Naive thymus-derived CD8-positive, alpha-beta T cell (primary cell): Measurements from ENCODE around the gene FGFBP3. TPM values are rescaled to one million over a fixed set of nuclear protein-coding genes. Genes with fewer than 3 reads are reported as not detected.
"Not testable (repeated sequence)": the region's sequence is repeated elsewhere in the genome, so short reads cannot be mapped to it uniquely, and the experiment has no call there.

Experiments used
- ATAC-seq, 2 donors: fragments of 150-1000 bp; cut with Tn5 transposase in 1 of 2; sonication (Bioruptor Pico), chemical (Tn5 transposase) in 1 of 2; 1 replicate in 1 of 2; 2 replicates in 1 of 2; pipeline ENCODE4 v1.10.0; 2021; ENCODE audit warnings: mild to moderate bottlenecking in 2 of 2, moderate library complexity in 2 of 2
- POLR2A ChIA-PET: fragments of 350-600 bp; sonication (Branson Sonifier 250); formaldehyde crosslinking; loops from one replicate; lab custom pipeline; 2021; ENCODE audit warnings: antibody characterized with exemption; lab: Charles Lee
- DNase-seq, 10 donors: peaks; one replicate each; pipeline versions ENCODE4 v3.0.0 to v3.0.0-alpha.2; 2020 to 2022
- H3K27ac Mint-ChIP-seq, 10 donors: one replicate each; pipeline ENCODE4 v1.8.0; 2020 to 2022; ENCODE audit warnings: mild to moderate bottlenecking in 10 of 10, mixed read lengths in 10 of 10, moderate library complexity in 4 of 10, inconsistent platforms in 1 of 10
- H3K27me3 Mint-ChIP-seq, 5 donors: one replicate each; pipeline ENCODE4 v1.8.0; 2021 to 2022; ENCODE audit warnings: mixed read lengths in 5 of 5
- H3K36me3 Mint-ChIP-seq, 3 donors: one replicate each; pipeline ENCODE4 v1.8.0; 2020 to 2022; ENCODE audit warnings: mixed read lengths in 3 of 3, mild to moderate bottlenecking in 2 of 3, inconsistent platforms in 1 of 3
- H3K4me1 Mint-ChIP-seq, 4 donors: one replicate each; pipeline ENCODE4 v1.8.0; 2021 to 2022; ENCODE audit warnings: mixed read lengths in 4 of 4
- H3K4me3 Mint-ChIP-seq, 10 donors: one replicate each; pipeline ENCODE4 v1.8.0; 2020 to 2022; ENCODE audit warnings: mild to moderate bottlenecking in 10 of 10, mixed read lengths in 10 of 10, moderate library complexity in 6 of 10, inconsistent platforms in 1 of 10
- H3K9me3 Mint-ChIP-seq, 9 donors: one replicate each; pipeline ENCODE4 v1.8.0; 2020 to 2022; ENCODE audit warnings: mixed read lengths in 9 of 9, mild to moderate bottlenecking in 3 of 9, inconsistent platforms in 1 of 9, moderate library complexity in 1 of 9
- polyA plus RNA-seq, 3 donors: library from polyadenylated mRNA; unstranded; fragments of 300-500 nt; fragmentation: Illumina TruSeq; gene quantifications; one replicate each; pipeline ENCODE4 v1.2.3, GENCODE V29; 2021
- total RNA-seq, 8 experiments: library from RNA in 2 of 8; stranded (reverse) in 2 of 8; gene quantifications; one replicate each; pipeline ENCODE4 v1.2.3 and lab custom pipeline; 2021 to 2026

Gene FGFBP3
- total and polyA plus RNA-seq, 5 experiments from 2014 or later = 2.5 to 10.2 (median 4.0) TPM

DNA sequence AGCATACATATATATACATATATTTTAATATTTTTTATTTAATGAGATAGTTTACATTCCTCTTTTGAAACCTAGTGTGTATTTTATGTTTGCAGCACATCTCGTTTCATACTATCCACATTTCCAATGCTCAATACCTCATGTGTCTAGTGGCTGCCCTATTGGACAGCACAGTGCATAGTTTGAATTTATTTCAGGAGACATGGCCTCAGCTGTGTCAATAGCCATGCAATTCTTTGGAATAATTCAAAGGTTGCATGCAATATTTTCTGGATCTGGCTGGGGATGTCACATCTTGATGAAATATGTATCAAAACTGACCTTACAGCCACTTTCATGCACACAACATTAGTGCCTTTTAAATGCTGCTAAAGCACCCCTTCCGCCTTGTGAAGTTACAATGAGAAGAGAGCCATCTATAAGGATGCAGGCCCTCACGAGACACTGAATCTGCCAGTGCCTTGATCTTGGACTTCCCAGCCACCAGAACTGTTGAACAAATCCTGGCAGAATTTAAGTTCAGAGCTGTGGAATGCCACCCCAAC is 13.0 kb downstream of the FGFBP3 start:
- no peak overlapping the region for H3K27ac Mint-ChIP-seq

DNA sequence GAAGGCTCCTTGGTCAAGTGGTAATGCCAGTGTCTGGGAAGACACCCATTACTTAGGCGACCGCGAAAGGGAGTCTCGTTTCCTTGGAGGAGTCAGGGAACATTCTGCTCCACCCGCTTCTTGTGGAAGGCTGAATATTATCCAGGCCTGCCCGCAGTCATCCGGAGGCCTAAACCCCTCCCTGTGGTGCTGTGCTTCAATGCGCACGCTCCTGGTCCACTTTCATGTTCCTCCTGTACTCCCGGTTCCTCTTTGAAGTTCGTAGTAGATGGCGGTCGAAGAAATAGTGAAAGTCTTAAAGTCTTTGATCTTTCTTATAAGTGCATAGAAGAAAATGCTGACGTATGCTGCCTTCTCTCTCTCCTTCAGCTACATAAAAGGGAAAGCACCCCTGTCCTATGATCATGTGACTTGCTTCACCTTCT is 15.0 kb downstream of the FGFBP3 start:
- ATAC-seq, H3K4me3 Mint-ChIP-seq, POLR2A ChIA-PET, DNase-seq, H3K9me3 Mint-ChIP-seq, H3K4me1 Mint-ChIP-seq, H3K36me3 Mint-ChIP-seq, H3K27ac Mint-ChIP-seq: not testable (repeated sequence)
- H3K27me3 Mint-ChIP-seq = peaks cover 11 to 21% (median 16%) of the 10 kb centered on the region in 5 donors

More for the DNA sequence above, 13.0 kb downstream of the FGFBP3 start:
- POLR2A ChIA-PET = no interaction called here
- Mint-ChIP-seq H3K4me3 (no peak overlapping the region), H3K9me3 (no peaks in the 10 kb centered on the region), H3K4me1 (peaks cover 0 to 4% (median 2%) of the 10 kb centered on the region in 4 donors), H3K36me3 (no peaks in the 10 kb centered on the region), H3K27me3 (peaks cover 7 to 19% (median 9%) of the 10 kb centered on the region in 5 donors)
- no peak for DNase-seq
- ATAC-seq = no peak

DNA sequence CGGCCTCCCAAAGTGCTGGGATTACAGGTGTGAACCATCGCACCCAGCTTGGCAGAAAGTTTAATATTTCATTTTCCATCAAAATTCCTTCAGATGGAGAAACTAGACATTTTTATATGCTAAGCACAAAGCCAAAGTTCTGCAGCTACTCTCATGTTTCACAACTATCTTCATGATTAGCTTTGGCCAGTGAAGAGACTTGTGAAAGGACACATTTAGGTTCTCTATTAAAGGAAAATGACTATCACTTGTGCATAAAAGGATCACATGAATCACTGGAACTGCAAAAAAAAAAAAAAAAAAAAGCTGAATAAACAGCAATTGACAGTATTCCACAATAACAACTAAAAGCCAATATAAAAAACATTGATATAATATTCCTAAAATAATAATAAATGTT is 16.2 kb downstream of the FGFBP3 start:
- Mint-ChIP-seq H3K9me3 (no peaks in the 10 kb centered on the region), H3K4me3 (no peak overlapping the region), H3K27ac (no peak overlapping the region), H3K27me3 (peaks cover 12 to 21% (median 16%) of the 10 kb centered on the region in 5 donors), H3K4me1 (peaks cover under 1 to 1% (median under 1%) of the 10 kb centered on the region in 4 donors), H3K36me3 (no peaks in the 10 kb centered on the region)
- ATAC-seq = no peak
- DNase-seq = no peak
- POLR2A ChIA-PET = interaction anchor here (1.4 kb wide), 1 partner anchor 16 kb away, joined by 3 read pairs; no protein-coding TSS in a partner anchor

DNA sequence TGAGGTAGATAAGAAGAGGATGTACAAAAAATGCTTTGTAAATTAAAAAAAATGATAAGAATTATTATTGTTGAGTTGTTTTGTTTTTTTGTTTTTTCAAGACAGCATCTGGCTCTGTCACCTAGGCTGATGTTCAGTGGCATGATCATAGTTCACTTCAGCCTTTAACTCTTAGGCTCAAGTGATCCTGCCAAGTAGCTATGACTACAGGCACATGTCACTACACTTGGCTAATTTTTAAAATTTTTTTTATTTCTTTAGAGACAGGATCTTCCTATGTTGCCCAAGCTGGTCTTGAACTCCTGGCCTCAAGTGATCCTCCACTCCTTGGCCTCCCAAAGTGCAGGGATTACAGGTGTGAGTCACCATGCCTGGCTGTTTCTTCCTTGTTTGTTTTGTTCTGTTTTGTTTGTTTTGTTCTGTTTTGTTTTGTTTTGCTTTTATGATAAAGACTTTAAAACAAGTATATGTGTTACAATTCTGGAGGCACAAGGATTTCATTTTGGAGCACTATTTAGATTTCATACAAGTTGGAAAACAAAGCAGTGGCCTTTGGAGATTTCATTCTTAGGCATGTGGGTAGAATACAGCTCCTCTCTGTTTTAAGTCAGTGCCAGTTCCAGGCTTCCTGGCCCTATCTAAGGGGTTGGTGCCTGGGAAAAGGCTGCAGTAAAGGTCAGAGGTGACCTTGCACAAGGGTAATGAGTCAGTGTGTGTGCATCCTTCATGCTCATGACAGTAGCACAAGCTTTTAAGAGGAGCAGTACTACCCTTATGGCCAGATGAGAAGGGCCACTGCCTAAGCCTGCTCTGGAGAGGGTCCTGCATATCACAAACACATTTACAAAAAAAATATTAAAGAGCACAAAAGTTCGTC is 17.9 kb downstream of the FGFBP3 start:
- no peak for DNase-seq
- no peaks in the 10 kb centered on the region for H3K9me3 Mint-ChIP-seq
- H3K27ac Mint-ChIP-seq = peak overlapping the region in 1 of 10 donors; percentile 59
- H3K4me1 Mint-ChIP-seq = peaks cover 5 to 12% (median 7%) of the 10 kb centered on the region in 4 donors
- ATAC-seq = no peak
- H3K36me3 Mint-ChIP-seq = no peaks in the 10 kb centered on the region
- POLR2A ChIA-PET = interaction anchor here (1.4 kb wide), 1 partner anchor 17 kb away, joined by 3 read pairs; no protein-coding TSS in a partner anchor
- H3K27me3 Mint-ChIP-seq = peaks cover 8 to 17% (median 10%) of the 10 kb centered on the region in 5 donors
- H3K4me3 Mint-ChIP-seq = no peak overlapping the region

DNA sequence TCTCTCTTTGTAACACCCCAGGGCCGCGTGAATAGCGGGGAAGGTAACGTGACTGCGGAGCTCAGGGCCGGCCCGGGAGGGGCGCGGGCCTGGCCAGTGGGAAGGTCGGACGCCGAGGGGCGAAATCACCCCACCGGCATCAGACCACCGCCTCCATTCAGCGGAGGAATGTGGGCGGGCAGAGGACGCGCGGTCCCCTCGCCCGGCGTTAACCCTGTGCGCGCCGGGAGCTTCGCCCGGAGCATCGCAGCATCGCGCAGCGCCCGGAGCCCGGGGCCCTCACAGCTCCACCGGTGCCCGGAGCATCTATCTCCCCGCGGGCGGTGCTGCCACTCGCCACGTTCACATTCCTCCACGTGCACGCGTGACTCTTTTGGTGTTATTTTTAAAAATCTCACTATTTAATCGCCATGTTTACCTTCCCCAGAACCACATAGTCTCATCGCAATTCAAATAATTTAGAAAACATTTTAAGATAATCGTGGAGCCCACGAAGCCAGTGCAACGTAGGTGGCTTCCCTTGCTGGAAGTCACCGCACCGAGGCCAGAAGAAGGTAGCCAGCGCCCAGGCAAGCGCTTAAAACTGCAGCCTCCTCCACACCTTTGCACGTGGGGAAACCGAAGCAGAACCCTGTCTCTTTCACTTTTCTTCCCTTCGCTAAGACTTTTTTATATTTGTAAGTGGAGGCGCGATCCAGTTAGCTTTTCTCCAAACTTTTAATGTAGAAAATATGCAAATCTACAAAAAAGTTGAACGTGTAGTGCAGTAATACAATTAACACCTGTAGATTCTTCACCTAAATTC is 21.8 kb downstream of the FGFBP3 start:
- Mint-ChIP-seq H3K4me3 (peak overlapping the region; percentile 87 to 96 (median 93)), H3K27me3 (peaks cover 0 to 11% (median 8%) of the 10 kb centered on the region in 5 donors), H3K27ac (peak overlapping the region in 9 of 10 donors; percentile 36 to 87 (median 75)), H3K9me3 (no peaks in the 10 kb centered on the region), H3K4me1 (peaks cover 5 to 12% (median 7%) of the 10 kb centered on the region in 4 donors), H3K36me3 (no peaks in the 10 kb centered on the region)
- DNase-seq = peak in 6 of 10 donors; percentile 13 to 28 (median 22)
- ATAC-seq = peak; percentile 76 to 82
- POLR2A ChIA-PET = interaction anchor here (0.6 to 1.6 kb wide), 3 partner anchors 21 to 508 kb away, joined by 3 to 13 read pairs (median 4); partner anchors contain the start of gene BTAF1

DNA sequence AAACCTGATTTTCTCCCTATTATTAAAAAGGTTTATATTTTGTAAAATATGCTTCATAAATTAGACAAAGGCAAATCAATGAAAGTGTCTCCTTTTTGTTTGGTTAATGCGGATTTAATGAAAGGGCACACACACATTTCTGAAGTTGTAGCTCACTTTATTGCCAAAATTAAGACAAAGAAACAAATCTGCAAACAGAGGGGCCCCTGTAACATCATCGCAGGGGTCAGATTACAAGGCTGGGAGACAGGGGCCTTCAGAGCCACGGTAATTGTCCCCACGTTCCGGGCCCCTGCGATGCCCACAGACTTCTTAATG is 22.4 kb downstream of the FGFBP3 start:
- peaks cover 5 to 12% (median 7%) of the 10 kb centered on the region in 4 donors for H3K4me1 Mint-ChIP-seq
- no peak for DNase-seq
- H3K36me3 Mint-ChIP-seq = no peaks in the 10 kb centered on the region
- POLR2A ChIA-PET = interaction anchor here (1.4 to 1.6 kb wide), 2 partner anchors 21 to 36 kb away, joined by 4 to 13 read pairs; partner anchors contain the start of gene BTAF1
- peaks cover 0 to 11% (median 8%) of the 10 kb centered on the region in 5 donors for H3K27me3 Mint-ChIP-seq
- H3K4me3 Mint-ChIP-seq = peak overlapping the region; percentile 79 to 96 (median 92)
- no peaks in the 10 kb centered on the region for H3K9me3 Mint-ChIP-seq
- peak overlapping the region in 1 of 10 donors; percentile 65 for H3K27ac Mint-ChIP-seq
- ATAC-seq = no peak

DNA sequence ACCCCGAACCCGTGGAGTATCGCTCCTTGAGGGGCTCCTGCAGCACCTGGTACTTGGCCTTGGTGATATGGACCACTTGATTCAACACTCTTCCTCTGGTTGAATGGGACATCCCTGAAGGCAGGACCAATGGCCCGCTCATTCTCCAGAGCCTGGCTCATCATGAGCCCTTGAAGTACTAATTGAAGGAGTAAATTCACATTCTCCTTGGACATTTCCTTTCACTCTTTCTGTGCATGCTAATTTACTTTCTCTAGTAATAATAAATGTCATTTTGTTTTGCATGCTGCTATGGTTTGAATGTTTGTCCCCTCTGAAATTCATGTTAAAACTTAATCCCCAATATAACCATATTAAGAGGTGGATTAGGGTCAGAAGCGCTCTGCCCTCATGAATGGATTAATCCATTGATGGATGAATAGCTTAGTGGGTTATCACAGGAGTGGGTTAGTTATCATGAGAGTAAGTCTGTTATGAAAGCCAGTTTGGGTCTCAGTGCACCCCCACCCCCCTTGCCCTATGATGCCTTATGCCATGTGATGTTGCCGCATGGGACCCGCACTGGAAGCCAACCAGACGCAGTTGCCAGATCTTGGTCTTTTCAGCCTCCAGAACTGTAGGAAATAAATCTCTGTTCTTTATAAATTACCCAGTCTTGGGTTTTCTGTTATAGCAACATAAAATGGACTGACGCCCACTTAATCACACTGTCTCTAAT is 23.8 kb downstream of the FGFBP3 start:
- H3K4me3 Mint-ChIP-seq = no peak overlapping the region
- ATAC-seq (no peak), DNase-seq (no peak)
- peaks cover 5 to 12% (median 7%) of the 10 kb centered on the region in 4 donors for H3K4me1 Mint-ChIP-seq
- POLR2A ChIA-PET = interaction anchor here (1.2 kb wide), 1 partner anchor 23 kb away, joined by 4 read pairs; no protein-coding TSS in a partner anchor
- H3K9me3 Mint-ChIP-seq = peaks cover 0 to 9% (median 3%) of the 10 kb centered on the region in 9 donors
- peaks cover 0 to 8% (median 6%) of the 10 kb centered on the region in 3 donors for H3K36me3 Mint-ChIP-seq
- H3K27me3 Mint-ChIP-seq = peaks cover 0 to 9% (median 2%) of the 10 kb centered on the region in 5 donors
- no peak overlapping the region for H3K27ac Mint-ChIP-seq

DNA sequence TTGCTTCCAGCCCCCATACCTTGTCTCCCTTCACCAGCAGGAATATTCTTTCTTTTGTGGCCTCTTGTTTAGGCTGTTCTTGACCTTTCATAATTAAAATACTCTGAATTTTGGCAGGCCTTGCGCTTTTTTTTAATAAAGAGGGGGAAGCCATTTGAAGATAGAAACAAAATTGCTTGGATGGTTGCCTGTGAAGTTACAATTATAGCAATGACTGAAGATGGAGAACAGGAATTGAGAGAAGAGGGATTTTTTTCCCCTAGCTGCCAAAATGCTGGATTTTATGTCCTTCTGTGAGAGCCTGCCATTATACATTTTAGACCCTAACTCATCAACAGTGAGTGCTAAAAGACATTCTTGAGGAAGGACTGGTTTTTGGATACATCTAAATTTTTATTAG is 24.8 kb downstream of the FGFBP3 start:
- Mint-ChIP-seq H3K36me3 (peaks cover 0 to 8% (median 6%) of the 10 kb centered on the region in 3 donors), H3K27me3 (peaks cover 0 to 9% (median 2%) of the 10 kb centered on the region in 5 donors), H3K27ac (no peak overlapping the region), H3K9me3 (peaks cover 0 to 9% (median 3%) of the 10 kb centered on the region in 9 donors), H3K4me1 (peaks cover 5 to 12% (median 7%) of the 10 kb centered on the region in 4 donors), H3K4me3 (no peak overlapping the region)
- no peak for DNase-seq
- no peak for ATAC-seq
- POLR2A ChIA-PET = no interaction called here

DNA sequence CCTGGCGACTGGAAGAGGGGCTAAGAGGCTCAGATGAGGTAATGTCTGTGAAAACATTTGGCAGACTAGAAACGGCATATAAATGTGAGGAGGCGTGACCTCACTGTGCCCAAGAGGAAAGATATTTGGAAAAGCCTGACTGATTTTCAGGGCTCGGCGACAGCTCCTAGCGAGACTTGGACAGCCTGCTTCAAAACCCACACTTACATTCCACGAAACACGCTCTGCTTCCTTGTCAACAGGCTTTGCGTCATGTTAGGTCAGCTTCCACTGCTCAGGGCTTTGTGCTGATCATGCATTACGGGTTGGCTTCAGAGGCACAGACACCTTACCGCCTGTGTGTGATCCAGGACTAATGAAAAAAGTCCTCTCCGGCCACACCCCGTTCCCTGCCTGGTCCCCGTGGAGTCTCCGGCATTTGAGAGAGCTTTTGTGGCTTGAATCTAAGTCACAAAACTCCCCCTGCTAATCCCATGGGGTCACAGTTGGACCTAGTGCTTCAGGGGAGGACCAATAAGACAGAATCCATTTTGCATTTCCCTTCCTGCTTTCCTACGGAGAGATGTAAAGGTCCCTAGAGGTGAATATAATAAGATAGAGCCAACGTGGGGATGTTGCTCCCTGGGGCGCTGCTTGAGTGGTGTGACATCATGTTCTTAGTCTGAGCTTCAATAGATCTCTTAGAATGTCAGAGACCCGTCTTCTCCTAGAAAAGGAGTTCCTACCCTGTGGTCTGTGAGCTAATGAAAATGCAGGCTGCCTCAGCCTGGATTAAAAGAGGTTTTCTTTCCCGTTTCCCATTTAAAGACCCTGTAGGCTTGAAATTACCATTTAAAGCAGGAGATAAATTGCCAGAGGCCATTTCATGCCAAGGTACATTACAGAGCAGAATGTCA is 25.5 kb downstream of the FGFBP3 start:
- Mint-ChIP-seq H3K27me3 (peaks cover 0 to 7% (median 0%) of the 10 kb centered on the region in 5 donors), H3K36me3 (peaks cover 0 to 8% (median 6%) of the 10 kb centered on the region in 3 donors), H3K27ac (no peak overlapping the region), H3K9me3 (peaks cover 0 to 9% (median 3%) of the 10 kb centered on the region in 9 donors), H3K4me3 (no peak overlapping the region), H3K4me1 (peaks cover 5 to 12% (median 6%) of the 10 kb centered on the region in 4 donors)
- no peak for DNase-seq
- POLR2A ChIA-PET = no interaction called here
- ATAC-seq = no peak

DNA sequence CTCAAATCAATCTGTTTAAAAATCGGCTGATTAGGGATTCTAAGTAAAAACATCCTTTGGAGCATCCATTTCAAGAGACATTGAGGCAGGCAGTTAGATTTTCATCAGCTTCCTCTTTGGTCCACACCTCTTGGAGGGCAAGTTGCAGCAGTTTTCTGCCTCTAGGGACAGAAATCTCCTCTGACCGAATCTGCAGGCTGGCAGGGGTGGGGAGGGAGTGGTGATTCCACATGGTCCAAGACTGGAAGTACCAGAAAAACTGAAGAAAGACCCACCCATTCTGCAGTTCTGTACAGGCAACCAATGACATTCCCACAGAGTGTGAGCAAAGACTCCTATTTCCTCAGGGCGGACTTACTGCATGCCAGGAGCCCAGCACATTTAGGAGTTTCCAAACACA is 29.0 kb downstream of the FGFBP3 start:
- POLR2A ChIA-PET = interaction anchor here (0.6 kb wide), 1 partner anchor 72 kb away, joined by 3 read pairs; no protein-coding TSS in a partner anchor

More for the DNA sequence above, 29.0 kb downstream of the FGFBP3 start:
- ATAC-seq (no peak), DNase-seq (no peak)
- H3K4me1 Mint-ChIP-seq = no peaks in the 10 kb centered on the region
- no peak overlapping the region for H3K4me3 Mint-ChIP-seq
- H3K27me3 Mint-ChIP-seq = no peaks in the 10 kb centered on the region
- H3K36me3 Mint-ChIP-seq = peaks cover 0 to 8% (median 6%) of the 10 kb centered on the region in 3 donors
- no peak overlapping the region for H3K27ac Mint-ChIP-seq
- H3K9me3 Mint-ChIP-seq = peaks cover 0 to 9% (median 3%) of the 10 kb centered on the region in 9 donors
